Renal cortical epithelial cell (primary cell): ENCODE data around the gene ENTREP3. TPM values are rescaled to one million over a fixed set of nuclear protein-coding genes. Genes with fewer than 3 reads are reported as not detected.
"Not testable (repeated sequence)": the region's sequence is repeated elsewhere in the genome, so short reads cannot be mapped to it uniquely, and the experiment has no call there.

Source experiments
- DNase-seq: peaks from one replicate; pipeline ENCODE4 v3.0.0-alpha.2; 2011; ENCODE audit warnings: low read depth
- total RNA-seq: library from RNA; depleted of rRNA; stranded (reverse); fragments of >200 nt; gene quantifications from 2 replicates; pipeline ENCODE4 v1.2.3, GENCODE V29; 2014

The ENTREP3 gene, protein sequence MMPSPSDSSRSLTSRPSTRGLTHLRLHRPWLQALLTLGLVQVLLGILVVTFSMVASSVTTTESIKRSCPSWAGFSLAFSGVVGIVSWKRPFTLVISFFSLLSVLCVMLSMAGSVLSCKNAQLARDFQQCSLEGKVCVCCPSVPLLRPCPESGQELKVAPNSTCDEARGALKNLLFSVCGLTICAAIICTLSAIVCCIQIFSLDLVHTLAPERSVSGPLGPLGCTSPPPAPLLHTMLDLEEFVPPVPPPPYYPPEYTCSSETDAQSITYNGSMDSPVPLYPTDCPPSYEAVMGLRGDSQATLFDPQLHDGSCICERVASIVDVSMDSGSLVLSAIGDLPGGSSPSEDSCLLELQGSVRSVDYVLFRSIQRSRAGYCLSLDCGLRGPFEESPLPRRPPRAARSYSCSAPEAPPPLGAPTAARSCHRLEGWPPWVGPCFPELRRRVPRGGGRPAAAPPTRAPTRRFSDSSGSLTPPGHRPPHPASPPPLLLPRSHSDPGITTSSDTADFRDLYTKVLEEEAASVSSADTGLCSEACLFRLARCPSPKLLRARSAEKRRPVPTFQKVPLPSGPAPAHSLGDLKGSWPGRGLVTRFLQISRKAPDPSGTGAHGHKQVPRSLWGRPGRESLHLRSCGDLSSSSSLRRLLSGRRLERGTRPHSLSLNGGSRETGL
- 5.6 and 10.2 TPM in 2 replicates for total RNA-seq

DNA sequence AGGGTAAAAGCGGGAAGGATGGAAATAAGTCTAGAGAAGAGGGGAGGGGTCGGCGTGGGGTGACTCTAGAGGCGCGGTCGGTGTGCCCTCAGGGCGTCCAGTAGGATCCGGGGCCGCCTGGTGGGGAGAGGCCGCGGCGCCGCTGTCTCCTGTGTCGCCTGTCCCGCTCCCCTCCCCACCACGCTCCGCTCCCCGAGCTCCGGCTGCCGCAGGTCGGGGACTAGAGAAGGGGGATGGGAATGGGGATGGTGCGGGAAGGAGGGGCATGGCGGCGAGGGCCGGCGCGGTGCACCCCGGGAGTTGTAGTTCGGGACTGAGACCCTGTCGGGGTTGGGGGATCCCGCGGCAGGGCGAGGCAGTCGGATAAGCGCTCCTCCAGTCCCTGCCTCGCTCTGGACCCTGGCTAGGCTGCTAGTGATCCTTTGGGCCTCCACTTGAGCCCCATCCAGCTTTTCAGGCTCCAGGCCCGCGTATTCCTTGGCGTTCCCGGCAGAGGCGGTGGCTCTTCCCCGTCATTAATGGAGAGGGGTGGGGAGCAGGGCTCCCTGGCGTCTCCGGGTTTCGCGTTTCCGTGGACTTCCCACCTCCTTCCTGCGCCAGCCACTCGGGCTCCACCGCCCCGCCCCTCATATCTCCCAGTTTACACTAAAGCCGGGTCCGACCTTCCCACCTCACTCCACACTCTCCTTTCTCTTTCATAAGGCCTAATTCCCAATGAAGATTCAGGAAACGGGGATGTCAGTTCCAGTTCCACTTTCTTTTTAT lies at the start of gene ENTREP3:
ENTREP3 (minus strand) TSS at position 241 of the 765 bp plus-strand sequence. CDS start 606 bp downstream, outside the sequence.
- peak; percentile 48 for DNase-seq

- DNase-seq = peak; percentile 72
These were observed 49.3 kb upstream of the ENTREP3 start for GRCh38 chr1:155304558-155305063.

DNA sequence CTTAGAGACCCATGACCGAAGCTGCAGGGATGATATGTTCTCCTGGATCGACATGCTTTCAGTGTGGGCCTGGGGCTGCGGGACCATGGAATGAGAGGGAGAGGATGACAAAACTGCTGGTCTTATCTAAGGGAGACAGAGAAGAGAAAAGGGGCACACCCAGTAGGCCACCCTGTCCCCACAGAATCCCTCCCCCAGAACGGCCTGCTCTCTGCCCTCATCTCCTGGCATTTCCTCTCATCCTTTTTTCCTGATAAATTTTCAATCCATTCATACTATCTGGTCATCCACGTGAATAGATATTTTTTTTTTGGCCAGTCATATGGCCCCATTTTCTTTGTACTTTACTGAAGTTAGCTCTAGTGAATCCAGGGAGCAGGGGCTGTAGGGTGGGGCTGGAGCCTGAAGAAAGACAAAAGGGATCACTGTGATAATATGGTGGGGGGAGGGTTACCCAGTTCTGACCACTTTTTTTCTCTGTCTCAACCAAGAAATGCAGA lies 46.1 kb upstream of the ENTREP3 start, which contains the start of gene PKLR:
PKLR (minus strand) TSS at position 97 of the 500 bp plus-strand sequence; CDS start at position 54, 43 bp downstream.
- no peak for DNase-seq

- no peak for DNase-seq
These were observed 45.5 kb upstream of the ENTREP3 start for GRCh38 chr1:155300553-155301329.

DNA sequence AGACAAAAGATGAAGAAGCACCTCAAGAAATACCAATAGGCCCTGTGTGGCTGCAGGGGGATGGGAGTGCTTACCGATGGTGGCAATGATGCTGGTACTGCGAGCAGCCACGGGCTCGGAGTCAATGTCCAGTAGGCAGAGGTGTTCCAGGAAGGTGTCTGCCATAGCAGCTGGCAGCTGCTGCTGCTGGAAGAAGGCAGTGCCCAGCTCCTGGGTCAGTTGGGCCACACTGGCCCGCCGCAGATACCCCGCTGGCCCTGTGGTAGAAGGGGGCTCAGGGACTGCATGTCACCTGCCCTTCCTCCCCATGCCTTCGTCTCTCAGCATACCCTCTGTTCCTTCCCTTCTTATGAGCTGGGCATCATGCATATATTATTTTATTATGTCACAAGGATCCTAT lies 44.7 kb upstream of the ENTREP3 start:
- no peak for DNase-seq

DNA sequence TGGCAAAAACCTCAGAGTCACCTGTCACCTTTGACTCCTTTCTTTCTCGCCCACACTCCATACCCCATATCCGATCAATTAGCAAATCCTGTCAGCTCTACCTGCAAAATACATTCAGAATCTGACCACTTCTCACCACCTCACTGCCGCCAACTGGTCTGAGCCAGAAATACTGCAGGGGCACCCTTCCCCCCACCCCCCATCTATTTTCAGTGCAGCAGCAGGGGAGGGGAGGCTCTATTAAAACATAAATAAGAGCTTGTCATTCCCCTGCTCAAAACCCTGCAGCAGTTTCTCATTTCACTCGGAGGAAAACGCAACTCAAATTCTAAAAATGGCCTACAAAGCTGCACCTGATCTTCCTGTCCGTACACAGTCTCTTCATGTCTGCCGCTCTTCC lies 42.1 kb upstream of the ENTREP3 start:
- no peak for DNase-seq

DNA sequence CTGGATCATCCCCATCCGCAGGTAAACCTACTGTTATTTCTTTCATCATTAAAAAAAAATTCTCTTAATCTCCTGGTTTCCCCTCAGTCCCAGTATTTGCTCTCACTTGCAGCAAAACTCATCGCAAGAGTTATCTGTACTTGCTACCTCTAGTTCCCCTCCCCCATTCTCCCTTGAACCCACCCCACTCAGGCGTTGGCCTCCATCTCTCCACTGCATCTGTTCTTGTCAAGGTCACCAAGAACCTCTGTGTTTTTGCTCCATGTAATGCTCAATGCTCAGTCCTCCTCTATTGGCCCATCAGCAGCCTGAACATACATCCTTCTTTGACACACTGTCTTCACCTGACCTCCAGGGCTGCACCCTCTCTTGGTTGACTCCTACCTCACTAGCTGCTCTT lies 41.4 kb upstream of the ENTREP3 start:
- DNase-seq = no peak

GRCh38 chr1:155295942-155296267 lies 40.6 kb upstream of the ENTREP3 start:
- DNase-seq = no peak

DNA sequence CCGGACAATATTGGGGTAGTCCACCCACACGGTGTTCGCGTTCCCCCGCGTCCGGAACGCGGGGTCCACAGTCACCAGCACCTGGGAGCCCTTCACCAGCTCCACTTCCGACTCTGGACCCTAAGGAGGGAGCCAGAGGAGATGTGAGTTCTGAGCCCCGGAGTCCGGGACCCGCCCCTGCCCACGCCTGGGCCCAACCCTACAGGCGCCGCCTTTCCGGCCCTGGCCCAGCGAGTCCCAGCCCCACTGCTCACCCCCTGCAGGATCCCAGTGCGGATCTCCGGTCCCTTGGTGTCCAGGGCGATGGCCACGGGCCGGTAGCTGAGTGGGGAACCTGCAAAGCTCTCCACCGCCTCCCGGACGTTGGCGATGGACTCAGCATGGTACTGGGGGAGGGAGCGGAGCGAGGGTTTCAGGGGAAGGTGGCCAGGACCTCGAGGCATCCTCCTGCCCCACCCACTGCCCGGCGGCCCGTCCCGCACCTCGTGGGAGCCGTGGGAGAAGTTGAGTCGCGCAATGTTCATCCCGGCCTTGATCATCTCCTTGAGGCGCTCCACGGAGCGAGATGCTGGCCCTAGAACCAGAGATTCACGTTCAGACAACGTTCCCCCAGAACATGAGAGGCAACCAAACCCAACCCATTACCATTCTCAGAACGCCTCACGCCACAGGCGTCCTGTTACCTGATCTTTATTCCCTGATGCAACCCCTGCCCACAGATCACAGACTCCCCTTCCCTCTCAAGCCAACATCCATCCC lies 40.1 kb upstream of the ENTREP3 start:
- DNase-seq = no peak

DNA sequence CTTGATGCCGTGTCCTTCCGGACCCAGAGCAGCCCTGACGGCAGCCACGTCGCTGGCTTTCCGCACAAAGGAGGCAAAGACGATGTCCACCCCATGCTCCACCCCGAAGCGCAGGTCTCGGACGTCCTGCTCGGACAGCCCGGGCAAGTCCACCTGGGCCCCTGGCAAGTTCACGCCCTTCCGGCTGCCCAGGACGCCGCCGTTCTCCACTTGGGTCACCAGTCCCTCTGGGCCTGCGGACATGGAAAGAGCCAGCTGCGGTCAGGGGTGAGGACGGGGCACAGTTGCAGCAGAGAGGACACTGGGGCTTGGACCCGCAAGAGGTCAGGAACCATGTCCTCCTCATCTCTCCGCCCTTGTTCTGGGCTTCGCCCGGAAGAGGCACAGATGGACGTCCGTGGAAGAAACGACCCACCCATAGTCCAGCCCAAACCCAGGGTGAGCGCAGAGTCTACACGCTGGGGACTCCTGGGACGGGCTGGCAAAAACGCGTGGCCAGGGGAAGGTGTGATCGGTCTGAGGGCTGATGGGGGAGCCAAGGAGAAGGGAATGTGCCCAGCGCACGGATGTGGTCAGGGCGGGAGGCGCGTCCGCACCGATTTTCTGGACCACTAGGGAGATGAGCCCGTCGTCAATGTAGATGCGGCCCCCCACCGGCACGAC lies 39.4 kb upstream of the ENTREP3 start:
- no peak for DNase-seq

GRCh38 chr1:155293086-155293749 lies 37.9 kb upstream of the ENTREP3 start:
- no peak for DNase-seq

DNA sequence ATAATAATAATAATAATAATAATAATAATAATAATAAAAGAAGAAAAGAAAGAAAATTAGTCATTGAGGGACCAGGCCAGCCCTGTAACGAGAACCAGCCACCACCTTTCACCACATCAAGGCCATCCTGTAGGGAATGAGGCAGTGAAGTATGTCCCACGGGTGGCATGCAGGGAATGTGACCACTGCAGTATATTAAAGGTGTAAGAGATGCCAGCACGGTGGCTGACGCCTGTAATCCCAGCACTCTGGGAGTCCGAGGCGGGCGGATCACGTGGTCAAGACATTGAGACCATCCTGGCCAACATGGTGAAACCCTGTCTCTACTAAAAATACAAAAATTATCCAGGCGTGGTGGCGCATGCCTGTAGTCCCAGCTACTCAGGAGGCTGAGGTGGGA lies 35.7 kb upstream of the ENTREP3 start:
- not testable (repeated sequence) for DNase-seq

DNA sequence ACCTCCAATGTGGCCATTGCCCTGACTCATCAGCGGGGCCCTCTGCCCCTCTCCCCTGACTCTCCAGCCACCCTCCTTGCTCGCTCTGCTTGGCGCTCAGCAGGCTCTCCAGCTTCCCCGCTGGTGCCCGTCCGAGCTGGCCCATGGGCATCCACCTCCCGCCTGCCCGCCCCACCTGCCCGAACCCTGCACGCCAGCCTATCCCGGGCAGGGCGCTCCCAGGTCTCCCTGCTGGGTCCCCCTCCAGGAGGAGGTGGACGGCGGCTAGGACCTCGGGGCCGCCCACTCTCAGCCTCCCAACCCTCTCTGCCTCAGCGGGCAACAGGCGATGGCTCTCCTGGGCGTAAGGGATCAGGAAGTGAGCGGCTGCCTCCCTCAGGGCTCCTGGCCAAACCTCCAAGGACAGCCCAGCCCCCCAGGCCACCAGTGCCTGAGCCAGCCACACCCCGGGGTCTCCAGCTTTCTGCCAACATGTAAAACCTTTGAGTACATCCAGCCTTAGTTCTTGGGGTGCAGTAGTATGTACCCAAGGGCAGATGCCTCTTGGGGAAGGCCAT lies 32.8 kb upstream of the ENTREP3 start:
- DNase-seq = no peak

DNA sequence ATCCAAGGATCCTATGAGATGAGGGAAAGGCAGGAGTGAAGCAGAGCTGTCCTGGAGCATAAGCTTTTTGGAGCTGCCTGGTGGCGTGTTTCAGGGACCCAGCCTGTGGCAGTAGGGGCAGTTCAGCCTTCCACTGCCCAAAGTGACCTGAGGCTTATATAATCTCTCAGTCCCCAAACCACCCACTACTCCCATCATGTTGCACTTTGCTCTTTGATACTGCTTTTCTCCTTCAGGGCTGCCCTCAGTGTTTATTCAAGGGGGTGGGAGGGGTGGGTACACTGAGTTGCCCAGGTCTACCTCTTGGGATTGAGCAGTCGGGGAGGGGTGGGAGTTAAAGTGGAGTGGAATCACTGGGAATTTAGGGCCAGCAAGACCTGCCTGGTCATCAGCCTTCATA lies 31.3 kb upstream of the ENTREP3 start:
- DNase-seq = no peak

DNA sequence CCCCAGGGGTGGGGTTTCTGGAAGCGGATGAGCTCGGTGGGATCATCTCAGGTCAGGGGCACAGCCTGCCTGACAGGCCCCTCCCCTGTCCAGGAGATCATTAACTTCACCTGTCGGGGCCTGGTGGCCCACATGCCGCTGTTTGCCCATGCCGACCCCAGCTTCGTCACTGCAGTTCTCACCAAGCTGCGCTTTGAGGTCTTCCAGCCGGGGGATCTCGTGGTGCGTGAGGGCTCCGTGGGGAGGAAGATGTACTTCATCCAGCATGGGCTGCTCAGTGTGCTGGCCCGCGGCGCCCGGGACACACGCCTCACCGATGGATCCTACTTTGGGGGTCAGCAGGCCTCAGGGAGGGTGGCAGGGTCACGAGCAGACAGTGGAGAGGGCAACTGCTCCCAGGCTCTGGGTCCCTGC lies 30.4 kb upstream of the ENTREP3 start:
- DNase-seq = no peak

DNA sequence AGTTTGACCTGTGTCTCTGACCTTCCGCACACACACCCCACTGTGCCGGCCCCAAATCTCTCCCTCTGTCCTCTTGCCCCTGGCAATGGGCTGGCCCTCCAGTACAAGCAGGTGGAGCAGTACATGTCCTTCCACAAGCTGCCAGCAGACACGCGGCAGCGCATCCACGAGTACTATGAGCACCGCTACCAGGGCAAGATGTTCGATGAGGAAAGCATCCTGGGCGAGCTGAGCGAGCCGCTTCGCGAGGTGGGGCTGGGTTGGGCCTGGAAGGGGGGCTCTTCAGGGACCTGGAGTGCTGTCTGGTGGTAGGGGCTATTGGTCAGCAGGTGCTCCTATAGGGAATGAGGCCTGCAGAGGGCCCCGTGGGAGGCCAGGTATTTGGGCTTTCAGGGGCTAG lies 29.8 kb upstream of the ENTREP3 start:
- DNase-seq = no peak

DNA sequence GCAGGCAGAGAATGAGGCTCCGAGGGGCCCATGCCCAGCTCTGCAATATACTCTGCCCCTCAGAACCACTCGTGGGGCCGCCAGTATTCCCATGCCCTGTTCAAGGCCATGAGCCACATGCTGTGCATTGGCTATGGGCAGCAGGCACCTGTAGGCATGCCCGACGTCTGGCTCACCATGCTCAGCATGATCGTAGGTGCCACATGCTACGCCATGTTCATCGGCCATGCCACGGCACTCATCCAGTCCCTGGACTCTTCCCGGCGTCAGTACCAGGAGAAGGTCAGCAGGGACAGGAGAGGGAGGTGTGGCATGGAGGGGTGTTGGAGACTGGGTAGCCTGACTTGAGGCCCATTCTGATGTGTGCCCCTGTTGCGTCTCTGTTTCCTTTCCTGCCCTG lies 29.2 kb upstream of the ENTREP3 start:
- DNase-seq = no peak

- no peak for DNase-seq
These were observed 27.3 kb upstream of the ENTREP3 start for GRCh38 chr1:155282488-155283091.

DNA sequence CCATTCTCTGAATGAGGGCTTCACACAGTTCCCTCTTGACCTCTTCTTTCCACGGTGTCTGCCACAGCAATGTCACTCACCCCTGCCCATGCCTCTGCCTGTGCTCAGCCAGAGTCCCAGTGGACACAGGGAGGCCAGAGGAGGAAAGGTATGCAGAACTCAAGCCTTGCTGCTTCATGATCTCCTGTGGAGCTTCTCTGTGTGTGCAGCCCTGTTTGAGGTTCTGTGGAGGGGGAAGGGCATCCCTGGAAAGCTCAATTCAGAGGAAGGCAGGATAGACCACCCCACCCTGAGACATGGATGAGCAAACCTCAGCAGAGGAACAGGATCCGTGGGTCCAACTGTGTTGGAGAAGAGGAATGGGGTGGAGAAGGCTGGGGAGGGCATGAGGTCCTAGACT lies 24.0 kb upstream of the ENTREP3 start:
- DNase-seq = no peak
